ENCODE results near the gene CTDSP2. TPM values are rescaled to one million over a fixed set of nuclear protein-coding genes. Genes with fewer than 3 reads are reported as not detected.
"Not testable (repeated sequence)": the region's sequence is repeated elsewhere in the genome, so short reads cannot be mapped to it uniquely, and the experiment has no call there.

The CTDSP2 gene
- total RNA-seq, 4 donors from 2014 or later, result 66.0 to 116 (median 83.4) TPM

GRCh38 chr12:57777911-57778310 is 68.6 kb downstream of the CTDSP2 start:
- no peak for TF ChIP-seq CTCF (IDR thresholded peaks at IDR 0.05 in 4 of 5, conservative IDR thresholded peaks at IDR 0.05 in 1 of 5)
- no peak for TF ChIP-seq POLR2A (IDR thresholded peaks at IDR 0.05)
- no peak overlapping the region for H3K27ac ChIP-seq
- DNase-seq (no peak), ATAC-seq (no peak)
- intact Hi-C loops (cut with DNase I; ENCODE audit: low total_unique reads), result no loop called here
- no peaks in the 10 kb centered on the region for H3K9me3 ChIP-seq
- peaks cover 0 to 10% of the 10 kb centered on the region in 2 donors for H3K36me3 ChIP-seq
- H3K27me3 ChIP-seq, result no peaks in the 10 kb centered on the region
- H3K4me1 ChIP-seq, result peaks cover 8 to 12% of the 10 kb centered on the region in 2 donors
- in situ Hi-C loops (cut with MboI; ENCODE audit: low sequenced_read_pairs in 4 of 4), result no loop called here
- no peak overlapping the region for H3K4me3 ChIP-seq

DNA sequence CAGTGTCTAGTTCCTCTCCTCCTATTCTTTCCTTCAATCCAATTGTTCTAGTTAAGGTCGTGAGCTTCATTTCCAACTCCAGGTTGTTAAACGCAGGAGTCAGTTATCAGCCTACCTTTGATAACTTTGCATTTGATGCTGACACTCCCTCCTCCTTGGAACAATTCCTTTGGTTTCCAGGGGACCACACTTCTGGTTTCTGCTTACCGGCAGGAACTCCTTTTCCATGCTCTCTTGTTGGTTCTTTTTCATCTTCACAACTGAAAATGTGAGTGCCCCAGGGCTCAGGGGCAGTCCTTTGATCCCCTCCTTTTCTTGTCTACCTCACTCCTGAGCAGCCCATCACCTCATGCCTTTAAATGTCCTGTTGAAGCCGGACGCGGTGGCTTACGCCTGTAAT is 69.2 kb downstream of the CTDSP2 start:
- in situ Hi-C loops (cut with MboI; ENCODE audit: low sequenced_read_pairs in 4 of 4) (no loop called here), intact Hi-C loops (cut with DNase I; ENCODE audit: low total_unique reads) (no loop called here)
- H3K4me1 ChIP-seq, result peaks cover 9 to 12% of the 10 kb centered on the region in 2 donors
- no peak for ATAC-seq
- TF ChIP-seq CTCF (IDR thresholded peaks at IDR 0.05 in 4 of 5, conservative IDR thresholded peaks at IDR 0.05 in 1 of 5) (no peak), POLR2A (IDR thresholded peaks at IDR 0.05) (no peak)
- no peak overlapping the region for H3K4me3 ChIP-seq
- H3K36me3 ChIP-seq, result peaks cover 0 to 10% of the 10 kb centered on the region in 2 donors
- no peaks in the 10 kb centered on the region for H3K27me3 ChIP-seq
- no peaks in the 10 kb centered on the region for H3K9me3 ChIP-seq
- no peak overlapping the region for H3K27ac ChIP-seq
- no peak for DNase-seq

GRCh38 chr12:57776247-57776587 is 70.3 kb downstream of the CTDSP2 start:
- no peaks in the 10 kb centered on the region for H3K9me3 ChIP-seq
- no peak for TF ChIP-seq CTCF (IDR thresholded peaks at IDR 0.05 in 4 of 5, conservative IDR thresholded peaks at IDR 0.05 in 1 of 5)
- TF ChIP-seq POLR2A (IDR thresholded peaks at IDR 0.05), result no peak
- no peak for ATAC-seq
- no peaks in the 10 kb centered on the region for H3K27me3 ChIP-seq
- intact Hi-C loops (cut with DNase I; ENCODE audit: low total_unique reads), result no loop called here
- no peak for DNase-seq
- in situ Hi-C loops (cut with MboI; ENCODE audit: low sequenced_read_pairs in 4 of 4), result no loop called here
- H3K4me3 ChIP-seq, result no peak overlapping the region
- H3K36me3 ChIP-seq, result peaks cover 0 to 10% of the 10 kb centered on the region in 2 donors
- peaks cover 11 to 15% of the 10 kb centered on the region in 2 donors for H3K4me1 ChIP-seq
- no peak overlapping the region for H3K27ac ChIP-seq

GRCh38 chr12:57775563-57776246 is 70.8 kb downstream of the CTDSP2 start:
- TF ChIP-seq CTCF (IDR thresholded peaks at IDR 0.05 in 4 of 5, conservative IDR thresholded peaks at IDR 0.05 in 1 of 5) (no peak), POLR2A (IDR thresholded peaks at IDR 0.05) (no peak)
- Histone ChIP-seq H3K36me3 (peaks cover 0 to 12% of the 10 kb centered on the region in 2 donors), H3K27me3 (no peaks in the 10 kb centered on the region), H3K9me3 (no peaks in the 10 kb centered on the region), H3K4me1 (peaks cover 15 to 19% of the 10 kb centered on the region in 2 donors), H3K27ac (no peak overlapping the region), H3K4me3 (no peak overlapping the region)
- intact Hi-C loops (cut with DNase I; ENCODE audit: low total_unique reads) (no loop called here), in situ Hi-C loops (cut with MboI; ENCODE audit: low sequenced_read_pairs in 4 of 4) (no loop called here)
- ATAC-seq (no peak), DNase-seq (no peak)

GRCh38 chr12:57775044-57775443 is 71.5 kb downstream of the CTDSP2 start:
- no peak for ATAC-seq
- Histone ChIP-seq H3K9me3 (no peaks in the 10 kb centered on the region), H3K36me3 (peaks cover 0 to 14% of the 10 kb centered on the region in 2 donors), H3K27ac (no peak overlapping the region), H3K27me3 (no peaks in the 10 kb centered on the region), H3K4me3 (no peak overlapping the region), H3K4me1 (peaks cover 15 to 19% of the 10 kb centered on the region in 2 donors)
- DNase-seq, result no peak
- in situ Hi-C loops (cut with MboI; ENCODE audit: low sequenced_read_pairs in 4 of 4) (no loop called here), intact Hi-C loops (cut with DNase I; ENCODE audit: low total_unique reads) (no loop called here)
- no peak for TF ChIP-seq POLR2A (IDR thresholded peaks at IDR 0.05)
- TF ChIP-seq CTCF (IDR thresholded peaks at IDR 0.05 in 4 of 5, conservative IDR thresholded peaks at IDR 0.05 in 1 of 5), result no peak

DNA sequence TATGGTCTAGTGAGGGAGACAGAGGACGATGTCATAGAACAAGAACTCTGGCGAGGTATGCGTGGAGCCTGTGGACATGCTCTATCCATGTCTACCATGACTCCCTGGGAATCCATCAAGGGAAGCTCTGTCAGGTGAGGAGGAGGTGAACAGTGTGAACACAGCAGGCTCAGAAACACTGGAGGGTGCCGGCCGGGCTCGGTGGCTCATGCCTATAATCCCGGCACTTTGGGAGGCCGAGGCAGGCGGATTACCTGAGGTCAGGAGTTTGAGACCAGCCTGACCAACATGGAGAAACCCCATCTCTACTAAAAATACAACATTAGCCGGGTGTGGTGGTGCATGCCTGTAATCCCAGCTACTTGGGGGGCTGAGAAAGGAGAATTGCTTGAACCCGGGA is 71.9 kb downstream of the CTDSP2 start:
- H3K9me3 ChIP-seq; H3K27ac ChIP-seq; intact Hi-C loops (cut with DNase I; ENCODE audit: low total_unique reads); ATAC-seq; H3K4me3 ChIP-seq; H3K27me3 ChIP-seq; DNase-seq; in situ Hi-C loops (cut with MboI; ENCODE audit: low sequenced_read_pairs in 4 of 4): not testable (repeated sequence)
- Histone ChIP-seq H3K36me3 (peaks cover 0 to 18% of the 10 kb centered on the region in 2 donors), H3K4me1 (peaks cover 15 to 19% of the 10 kb centered on the region in 2 donors)
